Neuronal stem cell (in vitro differentiated cells): ENCODE results near the gene INSM2.

ENCODE experiments used
- DNase-seq: peaks from one replicate; pipeline ENCODE4 v3.0.0-alpha.2; 2013; ENCODE audit warnings: low spot score
- H2AFZ ChIP-seq: one replicate; pipeline ENCODE4 v1.6.1; 2013; ENCODE audit warnings: mild to moderate bottlenecking, low read length, inconsistent platforms
- H2AK5ac ChIP-seq: 2 replicates; pipeline ENCODE4 v1.6.1; 2013; ENCODE audit warnings: low read depth, mild to moderate bottlenecking, inconsistent platforms, low read length, moderate library complexity, mixed read lengths
- H2BK120ac ChIP-seq: 2 replicates; pipeline ENCODE4 v1.6.1; 2013; ENCODE audit warnings: low read depth, mild to moderate bottlenecking, inconsistent platforms, low read length, moderate library complexity, mixed read lengths
- H2BK12ac ChIP-seq: one replicate; pipeline ENCODE4 v1.6.1; 2013; ENCODE audit warnings: low read length, inconsistent platforms
- H2BK15ac ChIP-seq: 2 replicates; pipeline ENCODE4 v1.6.1; 2013; ENCODE audit warnings: mild to moderate bottlenecking, low read length, inconsistent platforms, mixed read lengths
- H2BK5ac ChIP-seq: one replicate; pipeline ENCODE4 v1.6.1; 2013; ENCODE audit warnings: inconsistent platforms, mild to moderate bottlenecking, low read length, moderate library complexity
- H3K14ac ChIP-seq: one replicate; pipeline ENCODE4 v1.6.1; 2013; ENCODE audit warnings: low read length, inconsistent platforms
- H3K18ac ChIP-seq: 2 replicates; pipeline ENCODE4 v1.6.1; 2013; ENCODE audit warnings: low read length, inconsistent platforms
- H3K23ac ChIP-seq: 2 replicates; pipeline ENCODE4 v1.6.1; 2013; ENCODE audit warnings: low read depth, mild to moderate bottlenecking, mixed read lengths, low read length, inconsistent platforms; ENCODE audit not compliant: poor library complexity
- H3K27ac ChIP-seq: replicated peaks from 3 replicates; pipeline ENCODE4 v1.5.1; 2013; ENCODE audit warnings: low read length, inconsistent platforms
- H3K27me3 ChIP-seq, 3 experiments: 2 replicates each; pipeline ENCODE4 v1.6.1; 2013; ENCODE audit warnings: low read length in 3 of 3, mild to moderate bottlenecking in 2 of 3, inconsistent platforms in 1 of 3, low read depth in 1 of 3, mixed read lengths in 1 of 3, moderate library complexity in 1 of 3; ENCODE audit not compliant: control insufficient read depth in 3 of 3, insufficient read depth in 3 of 3
- H3K36me3 ChIP-seq, 2 donors: replicated peaks in 1 of 2; 2 replicates each; pipeline ENCODE4 v1.6.1; 2013; ENCODE audit warnings: low read length in 2 of 2; ENCODE audit not compliant: control insufficient read depth in 2 of 2, insufficient read depth in 2 of 2
- H3K4ac ChIP-seq: 2 replicates; pipeline ENCODE4 v1.6.1; 2013; ENCODE audit warnings: inconsistent platforms, mild to moderate bottlenecking, low read length, moderate library complexity
- H3K4me1 ChIP-seq, 2 donors: 1 replicate in 1 of 2; 2 replicates in 1 of 2; pipeline ENCODE4 v1.6.1; 2013; ENCODE audit warnings: low read length in 2 of 2, low read depth in 1 of 2; ENCODE audit not compliant: control insufficient read depth in 2 of 2, insufficient read depth in 1 of 2
- H3K4me2 ChIP-seq: one replicate; pipeline ENCODE4 v1.6.1; 2013; ENCODE audit warnings: mild to moderate bottlenecking, low read length, inconsistent platforms; ENCODE audit not compliant: insufficient read depth, poor library complexity, severe bottlenecking
- H3K4me3 ChIP-seq, 2 donors: 2 replicates each; pipeline ENCODE4 v1.5.1; 2013; ENCODE audit warnings: low read length in 2 of 2, mild to moderate bottlenecking in 2 of 2, inconsistent platforms in 1 of 2, moderate library complexity in 1 of 2
- H3K79me1 ChIP-seq: one replicate; pipeline ENCODE4 v1.6.1; 2013; ENCODE audit warnings: low read depth, mild to moderate bottlenecking, inconsistent platforms, low read length, moderate library complexity
- H3K9ac ChIP-seq: one replicate; pipeline ENCODE4 v1.6.1; 2013; ENCODE audit warnings: mild to moderate bottlenecking, low read depth, low read length, inconsistent platforms; ENCODE audit not compliant: poor library complexity
- H3K9me3 ChIP-seq, 2 donors: replicated peaks in 1 of 2; 2 replicates each; pipeline versions ENCODE3 to v1.6.1; 2013; ENCODE audit warnings: low read length in 2 of 2, mild to moderate bottlenecking in 2 of 2, inconsistent platforms in 1 of 2, low read depth in 1 of 2, mixed read lengths in 1 of 2, moderate library complexity in 1 of 2; ENCODE audit not compliant: control insufficient read depth in 2 of 2, insufficient read depth in 1 of 2
- H4K8ac ChIP-seq: one replicate; pipeline ENCODE4 v1.6.1; 2013; ENCODE audit warnings: low read depth, mild to moderate bottlenecking, inconsistent platforms, low read length, moderate library complexity
- H4K91ac ChIP-seq: one replicate; pipeline ENCODE4 v1.6.1; 2013; ENCODE audit warnings: low read length, low read depth, mild to moderate bottlenecking, inconsistent platforms; ENCODE audit not compliant: poor library complexity
- WGBS, 2 donors: extraction: QIAGEN DNeasy Blood & Tissue Kit; methylation state at CpG; one replicate each; pipeline ENCODE4 v1.1.7; 2013; ENCODE audit warnings: missing lambda C conversion rate in 2 of 2, mixed read lengths in 1 of 2; ENCODE audit not compliant: insufficient read length in 2 of 2, insufficient replicate concordance in 1 of 2; ENCODE audit errors: extremely low coverage in 2 of 2; 5-methylcytosine and 5-hydroxymethylcytosine counted together

INSM2 gene

GRCh38 chr14:35525695-35526094 is 8.3 kb upstream of the INSM2 start:
- H3K27ac ChIP-seq, result no peak overlapping the region
- no CpG with 5 or more reads among the region's 3 CpGs for WGBS, 2 donors
- no peak overlapping the region for H2BK5ac ChIP-seq
- H2BK15ac ChIP-seq, result no peak overlapping the region
- no peak overlapping the region for H3K23ac ChIP-seq
- H3K79me1 ChIP-seq, result no peaks in the 10 kb centered on the region
- no peak overlapping the region for H3K14ac ChIP-seq
- H3K36me3 ChIP-seq, result no peaks in the 10 kb centered on the region
- H2BK12ac ChIP-seq, result no peak overlapping the region
- no peak overlapping the region for H2BK120ac ChIP-seq
- no peaks in the 10 kb centered on the region for H3K9me3 ChIP-seq
- H3K9ac ChIP-seq, result no peak overlapping the region
- no peak overlapping the region for H2AK5ac ChIP-seq
- no peak overlapping the region for H3K4me3 ChIP-seq
- no peak overlapping the region for H3K18ac ChIP-seq
- H3K27me3 ChIP-seq, result peaks cover 0 to 33% (median 0%) of the 10 kb centered on the region in 3 experiments
- H3K4ac ChIP-seq, result no peak overlapping the region
- H2AFZ ChIP-seq, result no peak overlapping the region
- H3K4me1 ChIP-seq, result no peaks in the 10 kb centered on the region
- DNase-seq, result no peak
- no peak overlapping the region for H4K8ac ChIP-seq
- H3K4me2 ChIP-seq, result no peak overlapping the region
- no peak overlapping the region for H4K91ac ChIP-seq

GRCh38 chr14:35526962-35527361 is 7.0 kb upstream of the INSM2 start:
- DNase-seq, result no peak
- no peak overlapping the region for H2BK5ac ChIP-seq
- no peak overlapping the region for H3K4me2 ChIP-seq
- H2AFZ ChIP-seq, result no peak overlapping the region
- no peak overlapping the region for H3K4ac ChIP-seq
- H2BK15ac ChIP-seq, result no peak overlapping the region
- H3K27ac ChIP-seq, result no peak overlapping the region
- H3K9me3 ChIP-seq, result no peaks in the 10 kb centered on the region
- no peak overlapping the region for H3K4me3 ChIP-seq
- H2BK120ac ChIP-seq, result no peak overlapping the region
- no peak overlapping the region for H4K91ac ChIP-seq
- no peak overlapping the region for H2BK12ac ChIP-seq
- H3K18ac ChIP-seq, result no peak overlapping the region
- H4K8ac ChIP-seq, result no peak overlapping the region
- H2AK5ac ChIP-seq, result no peak overlapping the region
- H3K4me1 ChIP-seq, result no peaks in the 10 kb centered on the region
- WGBS, 2 donors, result no CpG with 5 or more reads among the region's 2 CpGs
- peaks cover 0 to 44% (median 2%) of the 10 kb centered on the region in 3 experiments for H3K27me3 ChIP-seq
- no peak overlapping the region for H3K14ac ChIP-seq
- no peak overlapping the region for H3K9ac ChIP-seq
- H3K23ac ChIP-seq, result no peak overlapping the region
- no peaks in the 10 kb centered on the region for H3K36me3 ChIP-seq
- no peaks in the 10 kb centered on the region for H3K79me1 ChIP-seq

- no peak overlapping the region for H4K8ac ChIP-seq
- no peak overlapping the region for H3K4ac ChIP-seq
- H2AK5ac ChIP-seq, result no peak overlapping the region
- no peak overlapping the region for H2BK12ac ChIP-seq
- peaks cover 7 to 12% of the 10 kb centered on the region in 2 donors for H3K4me1 ChIP-seq
- no peak overlapping the region for H3K4me2 ChIP-seq
- no peak for DNase-seq
- H3K9ac ChIP-seq, result no peak overlapping the region
- H3K36me3 ChIP-seq, result no peaks in the 10 kb centered on the region
- H3K14ac ChIP-seq, result no peak overlapping the region
- no peak overlapping the region for H3K23ac ChIP-seq
- peaks cover 2% of the 10 kb centered on the region for H3K79me1 ChIP-seq
- H2BK15ac ChIP-seq, result no peak overlapping the region
- H4K91ac ChIP-seq, result no peak overlapping the region
- H3K27me3 ChIP-seq, result peaks cover 13 to 93% (median 44%) of the 10 kb centered on the region in 3 experiments
- H3K27ac ChIP-seq, result no peak overlapping the region
- peaks cover 0 to 3% of the 10 kb centered on the region in 2 donors for H3K9me3 ChIP-seq
- H3K18ac ChIP-seq, result no peak overlapping the region
- H2BK5ac ChIP-seq, result no peak overlapping the region
- H3K4me3 ChIP-seq, result no peak overlapping the region
- WGBS, 2 donors, result no CpG with 5 or more reads among the region's 1 CpG
- H2BK120ac ChIP-seq, result no peak overlapping the region
- no peak overlapping the region for H2AFZ ChIP-seq
Measured at GRCh38 chr14:35531960-35532747, 1.8 kb upstream of the INSM2 start.

GRCh38 chr14:35532783-35533356 is 1.1 kb upstream of the INSM2 start:
- H3K14ac ChIP-seq, result no peak overlapping the region
- DNase-seq, result no peak
- no peak overlapping the region for H2BK12ac ChIP-seq
- H2AK5ac ChIP-seq, result no peak overlapping the region
- H4K91ac ChIP-seq, result no peak overlapping the region
- no peak overlapping the region for H3K27ac ChIP-seq
- WGBS, 2 donors, result no CpG with 5 or more reads among the region's 6 CpGs
- H3K4me2 ChIP-seq, result peak overlapping the region; percentile 94
- peaks cover 7 to 12% of the 10 kb centered on the region in 2 donors for H3K4me1 ChIP-seq
- H2AFZ ChIP-seq, result peak overlapping the region; percentile 99
- H3K9ac ChIP-seq, result peak overlapping the region; percentile 60
- peak overlapping the region; percentile 34 for H3K23ac ChIP-seq
- no peak overlapping the region for H3K4ac ChIP-seq
- no peak overlapping the region for H2BK5ac ChIP-seq
- H3K36me3 ChIP-seq, result no peaks in the 10 kb centered on the region
- H3K18ac ChIP-seq, result no peak overlapping the region
- peaks cover 2% of the 10 kb centered on the region for H3K79me1 ChIP-seq
- no peak overlapping the region for H2BK120ac ChIP-seq
- peak overlapping the region; percentile 56 to 88 for H3K4me3 ChIP-seq
- no peak overlapping the region for H4K8ac ChIP-seq
- H3K9me3 ChIP-seq, result peaks cover 0 to 3% of the 10 kb centered on the region in 2 donors
- peaks cover 13 to 88% (median 44%) of the 10 kb centered on the region in 3 experiments for H3K27me3 ChIP-seq
- no peak overlapping the region for H2BK15ac ChIP-seq
